GM21529 (cell line): ENCODE data around the gene ZNF813.
"Not testable (repeated sequence)": the region's sequence is repeated elsewhere in the genome, so short reads cannot be mapped to it uniquely, and the experiment has no call there.

Experiments used
- ATAC-seq: cut with Tn5 transposase; IDR thresholded peaks from one replicate; pipeline ENCODE4 v1.9.1; 2021; ENCODE audit not compliant: unreplicated experiment

ZNF813 gene

GRCh38 chr19:53467485-53468262 lies at the start of gene ZNF813:
Gene ZNF813, plus strand, starts transcription at chr19:53467733. Its CDS starts 16,090 bp downstream, at chr19:53483823.
- ATAC-seq: peak; percentile 88

DNA sequence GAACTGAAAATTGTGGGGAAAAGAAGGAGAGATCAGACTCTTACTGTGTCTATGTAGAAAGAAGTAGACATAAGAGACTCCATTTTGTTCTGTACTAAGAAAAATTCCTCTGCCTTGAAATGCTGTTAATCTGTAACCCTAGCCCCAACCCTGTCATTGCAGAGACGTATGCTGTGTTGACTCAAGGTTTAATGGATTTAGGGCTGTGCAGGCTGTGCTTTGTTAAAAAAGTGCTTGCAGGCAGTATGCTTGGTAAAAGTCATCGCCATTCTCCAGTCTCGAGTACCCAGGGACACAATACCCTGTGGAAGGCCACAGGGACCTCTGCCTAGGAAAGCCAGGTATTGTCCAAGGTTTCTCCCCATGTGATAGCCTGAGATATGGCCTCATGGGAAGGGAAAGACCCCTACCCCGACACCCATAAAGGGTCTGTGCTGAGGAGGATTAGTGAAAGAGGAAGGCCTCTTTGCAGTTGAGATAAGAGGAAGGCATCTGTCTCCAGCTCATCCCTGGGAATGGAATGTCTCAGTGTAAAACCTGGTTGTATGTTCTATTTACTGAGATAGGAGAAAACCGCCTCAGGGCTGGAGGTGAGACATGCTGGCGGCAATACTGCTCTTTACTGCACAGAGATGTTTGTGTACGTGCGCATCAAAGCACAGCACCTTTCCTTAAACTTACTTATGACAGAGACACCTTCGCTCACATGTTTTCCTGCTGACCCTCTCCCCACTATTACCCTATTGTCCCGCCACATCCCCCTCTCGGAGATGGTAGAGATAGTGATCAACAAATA lies 46.8 kb upstream of the ZNF813 start:
- ATAC-seq: not testable (repeated sequence)

DNA sequence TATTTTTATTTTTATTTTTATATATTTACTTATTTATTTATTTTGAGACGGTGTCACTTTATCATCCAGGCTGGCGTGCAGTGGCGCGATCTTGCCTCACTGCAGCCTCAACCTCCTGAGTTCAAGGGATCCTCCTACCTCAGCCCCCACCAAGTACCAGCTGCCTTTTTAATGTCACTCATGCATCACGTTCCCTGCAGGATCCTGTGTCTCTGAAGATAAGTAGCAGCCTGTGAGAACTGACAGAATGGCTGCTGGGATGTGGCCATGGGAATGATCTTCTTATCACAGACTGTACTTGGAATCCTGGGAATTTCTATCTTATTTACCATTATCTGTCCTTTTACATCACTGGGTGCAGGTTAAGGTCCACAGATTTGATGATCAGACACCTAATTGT lies 45.0 kb upstream of the ZNF813 start:
- ATAC-seq: no peak

DNA sequence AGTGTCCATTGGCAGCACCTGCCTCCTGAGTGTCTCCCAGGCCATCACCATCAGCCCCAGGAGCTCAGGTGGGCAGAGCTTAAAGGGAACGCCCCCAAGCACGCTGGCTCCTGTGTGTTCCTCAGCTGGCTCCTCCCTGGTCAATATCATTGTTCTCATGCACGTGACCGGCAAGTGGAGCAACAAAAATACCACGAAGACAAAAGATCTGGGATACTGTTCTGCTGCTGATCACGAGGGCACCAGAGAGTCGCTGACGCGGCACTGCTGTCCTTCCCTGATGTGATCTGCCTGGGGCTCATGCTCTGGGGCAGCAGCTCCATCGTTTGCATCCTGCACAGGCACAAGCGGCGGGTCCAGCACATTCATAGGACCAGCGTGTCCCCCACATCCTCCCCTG lies 44.5 kb upstream of the ZNF813 start:
- not testable (repeated sequence) for ATAC-seq

- not testable (repeated sequence) for ATAC-seq
Measured at GRCh38 chr19:53423680-53424079, 43.9 kb upstream of the ZNF813 start.

- no peak for ATAC-seq
Measured at GRCh38 chr19:53424968-53425597, 42.5 kb upstream of the ZNF813 start.

DNA sequence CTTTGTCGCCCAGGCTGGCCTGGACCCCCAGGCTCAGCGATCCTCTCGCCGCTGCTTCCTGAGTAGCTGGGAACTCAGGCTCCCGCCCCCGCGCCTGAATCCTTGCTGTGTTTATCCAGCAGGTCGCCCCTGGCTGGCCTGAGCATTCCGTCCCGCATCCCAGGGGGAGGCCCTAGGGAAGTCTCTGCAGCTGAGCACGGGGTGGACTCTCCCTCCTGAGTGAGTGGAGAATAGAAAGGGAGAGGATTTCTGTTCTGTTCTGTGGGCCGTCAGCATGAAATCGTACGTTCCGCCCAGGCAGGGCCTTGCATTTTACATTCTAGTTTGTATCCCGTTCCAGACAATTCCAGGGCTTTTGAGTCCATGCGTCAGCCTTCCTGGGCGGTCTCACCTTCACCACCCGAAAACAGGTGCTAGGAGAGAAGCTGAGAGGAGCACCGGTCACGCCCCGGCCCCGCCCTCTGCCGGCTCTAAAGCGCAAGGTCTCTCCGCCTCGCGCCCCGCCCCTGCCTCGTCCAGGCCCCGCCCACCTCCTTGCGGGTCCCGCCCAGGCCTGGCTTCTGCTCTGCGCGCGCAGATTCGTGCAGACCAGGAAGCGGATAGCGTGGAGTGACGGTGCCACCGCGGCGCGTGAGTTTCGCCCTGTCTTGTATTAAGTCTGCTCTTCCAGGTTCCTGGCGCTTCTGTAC lies 36.0 kb upstream of the ZNF813 start, which contains the start of gene ZNF761:
Gene ZNF761 (plus strand): TSS at position 586 of the 689 bp plus-strand sequence. CDS start 15,285 bp downstream, outside the sequence.
- peak; percentile 96 for ATAC-seq

- peak; percentile 10 for ATAC-seq
Measured at GRCh38 chr19:53432088-53432661, 35.4 kb upstream of the ZNF813 start.

GRCh38 chr19:53443809-53444208 lies 23.7 kb upstream of the ZNF813 start:
- ATAC-seq: not testable (repeated sequence)

GRCh38 chr19:53447196-53447595 lies 20.3 kb upstream of the ZNF813 start:
- ATAC-seq: not testable (repeated sequence)

DNA sequence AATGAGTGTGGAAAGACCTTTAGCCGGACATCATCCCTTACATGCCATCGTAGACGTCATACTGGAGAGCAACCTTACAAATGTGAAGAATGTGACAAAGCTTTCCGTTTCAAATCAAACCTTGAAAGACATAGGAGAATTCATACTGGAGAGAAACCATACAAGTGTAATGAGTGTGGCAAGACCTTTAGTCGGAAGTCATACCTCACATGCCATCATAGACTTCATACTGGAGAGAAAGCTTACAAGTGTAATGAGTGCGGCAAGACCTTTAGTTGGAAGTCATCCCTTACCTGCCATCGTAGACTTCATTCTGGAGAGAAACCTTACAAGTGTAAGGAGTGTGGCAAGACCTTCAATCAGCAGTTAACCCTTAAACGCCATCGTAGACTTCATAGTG lies 11.7 kb upstream of the ZNF813 start:
- no peak for ATAC-seq

DNA sequence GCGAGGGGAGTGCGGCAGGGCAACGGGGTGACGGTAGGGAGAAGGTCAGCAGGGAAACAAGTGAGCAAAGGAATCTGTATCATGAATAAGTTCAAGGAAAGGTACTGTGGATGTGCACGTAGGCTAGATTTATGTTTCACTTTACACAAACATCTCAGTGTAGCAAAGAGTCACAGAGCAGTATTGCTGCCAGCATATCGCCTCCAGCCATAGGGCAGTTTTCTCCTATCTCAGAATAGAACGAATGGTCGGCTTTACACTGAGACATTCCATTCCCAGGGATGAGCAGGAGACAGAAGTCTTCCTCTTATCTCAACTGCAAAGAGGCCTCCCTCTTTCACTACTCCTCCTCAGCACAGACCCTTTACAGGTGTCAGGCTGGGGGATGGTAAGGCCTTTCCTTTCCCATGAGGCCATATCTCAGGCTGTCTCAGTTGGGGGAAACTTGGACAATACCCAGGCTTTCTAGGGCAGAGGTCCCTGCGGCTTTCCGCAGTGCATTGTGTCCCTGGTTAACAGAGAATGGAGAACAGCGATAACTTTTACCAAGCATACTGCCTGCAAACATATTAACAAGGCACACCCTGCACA lies 7.3 kb upstream of the ZNF813 start:
- ATAC-seq: not testable (repeated sequence)

- ATAC-seq: no peak
Measured at GRCh38 chr19:53461866-53462265, 5.7 kb upstream of the ZNF813 start.

GRCh38 chr19:53462861-53463260 lies 4.7 kb upstream of the ZNF813 start:
- ATAC-seq: no peak

GRCh38 chr19:53463263-53463662 lies 4.3 kb upstream of the ZNF813 start:
- ATAC-seq: no peak

GRCh38 chr19:53466726-53467484 lies 628 bp upstream of the ZNF813 start:
- ATAC-seq: peak; percentile 14

GRCh38 chr19:53468628-53469027 lies 1.1 kb downstream of the ZNF813 start:
- not testable (repeated sequence) for ATAC-seq

DNA sequence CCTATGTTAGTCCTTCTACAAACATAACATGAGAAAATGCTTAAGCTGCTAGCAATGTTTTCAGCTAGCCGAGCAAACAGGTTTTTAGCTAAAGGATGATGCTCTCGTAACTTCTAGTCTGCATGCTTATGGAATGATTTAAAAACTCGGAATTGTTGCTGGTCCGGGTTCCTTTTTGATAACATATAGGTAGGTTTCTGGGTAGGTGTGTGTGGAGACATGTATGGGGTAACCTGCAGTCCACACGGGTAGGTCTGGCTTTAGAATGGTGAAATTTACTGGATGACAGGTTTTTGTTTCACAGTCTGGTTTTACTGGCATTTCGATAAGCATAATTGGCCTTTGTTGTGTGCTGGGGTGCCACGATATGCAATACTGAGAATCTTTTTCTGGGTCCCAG lies 4.4 kb downstream of the ZNF813 start:
- ATAC-seq: no peak

DNA sequence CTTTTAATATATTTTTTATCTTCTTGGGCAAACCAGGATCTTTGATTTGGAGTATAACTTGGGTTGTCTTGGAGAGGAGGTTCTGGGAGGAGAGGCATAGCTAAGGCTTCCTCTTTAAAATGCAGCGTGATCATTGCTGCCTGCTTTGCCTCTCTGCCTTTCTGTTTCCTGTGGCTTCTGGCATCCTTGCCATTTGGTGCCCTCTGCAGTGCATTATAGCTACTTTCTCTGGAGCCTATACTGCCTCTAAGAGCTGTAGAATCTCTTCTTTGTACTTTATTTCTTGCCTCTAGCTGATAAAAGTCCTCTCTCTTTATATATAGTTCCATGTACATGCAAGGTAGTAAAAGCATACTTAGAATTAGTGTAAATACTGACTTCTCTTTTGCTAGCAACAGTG lies 7.3 kb downstream of the ZNF813 start:
- ATAC-seq: not testable (repeated sequence)
